Measurements from ENCODE around the gene YY1. TPM values are rescaled to one million over a fixed set of nuclear protein-coding genes. Genes with fewer than 3 reads are reported as not detected.

YY1 gene
- total RNA-seq, 1 donor from 2014 or later, result 43.0 TPM

GRCh38 chr14:100221533-100222223 is 17.3 kb upstream of the YY1 start:
- DNase-seq (ENCODE audit: extremely low spot score in 2 of 2), result no peak
- Histone ChIP-seq H3K9me3 (no peaks in the 10 kb centered on the region), H3K27ac (peak overlapping the region; percentile 68), H3K36me3 (no peaks in the 10 kb centered on the region), H3K4me3 (peak overlapping the region; percentile 49 to 50), H3K4me1 (peaks cover 23% of the 10 kb centered on the region), H3K27me3 (no peaks in the 10 kb centered on the region)
- no peak for TF ChIP-seq POLR2AphosphoS5 (IDR thresholded peaks at IDR 0.05; ENCODE audit: insufficient read depth in 1 of 2, low read depth in 1 of 2)
- TF ChIP-seq CTCF (IDR thresholded peaks at IDR 0.05), result no peak
- no peak for TF ChIP-seq POLR2A (IDR thresholded peaks at IDR 0.05)
- intact Hi-C loops (cut with DNase I), result no loop called here

- peaks cover 23% of the 10 kb centered on the region for H3K4me1 ChIP-seq
- intact Hi-C loops (cut with DNase I), result no loop called here
- H3K27me3 ChIP-seq, result no peaks in the 10 kb centered on the region
- no peak for TF ChIP-seq POLR2AphosphoS5 (IDR thresholded peaks at IDR 0.05; ENCODE audit: insufficient read depth in 1 of 2, low read depth in 1 of 2)
- TF ChIP-seq CTCF (IDR thresholded peaks at IDR 0.05), result no peak
- TF ChIP-seq POLR2A (IDR thresholded peaks at IDR 0.05), result no peak
- H3K36me3 ChIP-seq, result no peaks in the 10 kb centered on the region
- no peaks in the 10 kb centered on the region for H3K9me3 ChIP-seq
- DNase-seq (ENCODE audit: extremely low spot score in 2 of 2), result no peak
- H3K27ac ChIP-seq, result peak overlapping the region; percentile 68
- peak overlapping the region; percentile 49 to 50 for H3K4me3 ChIP-seq
Measured at GRCh38 chr14:100222224-100223093, 16.5 kb upstream of the YY1 start.

GRCh38 chr14:100223332-100224201 is 15.4 kb upstream of the YY1 start:
- H3K4me3 ChIP-seq, result no peak overlapping the region
- TF ChIP-seq POLR2AphosphoS5 (IDR thresholded peaks at IDR 0.05; ENCODE audit: insufficient read depth in 1 of 2, low read depth in 1 of 2) (no peak), CTCF (IDR thresholded peaks at IDR 0.05) (no peak), POLR2A (IDR thresholded peaks at IDR 0.05) (no peak)
- intact Hi-C loops (cut with DNase I), result no loop called here
- peaks cover 23% of the 10 kb centered on the region for H3K4me1 ChIP-seq
- peaks cover 0 to 6% of the 10 kb centered on the region in 2 donors for H3K36me3 ChIP-seq
- DNase-seq (ENCODE audit: extremely low spot score in 2 of 2), result no peak
- H3K9me3 ChIP-seq, result no peaks in the 10 kb centered on the region
- no peak overlapping the region for H3K27ac ChIP-seq
- H3K27me3 ChIP-seq, result no peaks in the 10 kb centered on the region

- intact Hi-C loops (cut with DNase I), result no loop called here
Measured at GRCh38 chr14:100224229-100224866, 14.6 kb upstream of the YY1 start.

More at GRCh38 chr14:100224229-100224866, 14.6 kb upstream of the YY1 start:
- H3K4me3 ChIP-seq, result no peak overlapping the region
- TF ChIP-seq CTCF (IDR thresholded peaks at IDR 0.05), result no peak
- no peak for TF ChIP-seq POLR2A (IDR thresholded peaks at IDR 0.05)
- TF ChIP-seq POLR2AphosphoS5 (IDR thresholded peaks at IDR 0.05; ENCODE audit: insufficient read depth in 1 of 2, low read depth in 1 of 2), result no peak
- no peaks in the 10 kb centered on the region for H3K27me3 ChIP-seq
- H3K27ac ChIP-seq, result no peak overlapping the region
- H3K36me3 ChIP-seq, result peaks cover 0 to 6% of the 10 kb centered on the region in 2 donors
- H3K9me3 ChIP-seq, result no peaks in the 10 kb centered on the region
- H3K4me1 ChIP-seq, result peaks cover 23% of the 10 kb centered on the region
- DNase-seq (ENCODE audit: extremely low spot score in 2 of 2), result no peak

All from vagina (tissue), 2 donors.